ENCODE measurements around the gene FOXD4L6.
"Not testable (repeated sequence)": the region's sequence is repeated elsewhere in the genome, so short reads cannot be mapped to it uniquely, and the experiment has no call there.

DNA sequence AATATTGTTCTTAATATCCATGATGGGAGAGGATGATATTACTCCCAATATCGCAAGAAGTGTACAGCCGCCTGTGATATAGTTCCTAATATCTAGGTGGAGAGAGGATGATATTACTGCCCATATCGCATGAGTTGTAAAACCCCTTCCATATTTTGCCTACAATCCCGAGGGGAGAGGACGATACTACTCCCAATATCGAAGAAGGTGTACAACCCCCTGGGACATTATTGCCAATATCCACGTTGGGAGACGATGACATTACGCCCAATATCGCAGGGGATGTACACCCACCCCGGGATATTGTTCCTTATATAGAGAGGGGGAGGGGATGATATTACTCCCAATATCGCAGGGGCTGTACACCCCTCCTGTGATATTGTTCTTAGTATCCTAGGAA lies 17.1 kb downstream of the FOXD4L6 start:
- TF ChIP-seq, protein P1, sequence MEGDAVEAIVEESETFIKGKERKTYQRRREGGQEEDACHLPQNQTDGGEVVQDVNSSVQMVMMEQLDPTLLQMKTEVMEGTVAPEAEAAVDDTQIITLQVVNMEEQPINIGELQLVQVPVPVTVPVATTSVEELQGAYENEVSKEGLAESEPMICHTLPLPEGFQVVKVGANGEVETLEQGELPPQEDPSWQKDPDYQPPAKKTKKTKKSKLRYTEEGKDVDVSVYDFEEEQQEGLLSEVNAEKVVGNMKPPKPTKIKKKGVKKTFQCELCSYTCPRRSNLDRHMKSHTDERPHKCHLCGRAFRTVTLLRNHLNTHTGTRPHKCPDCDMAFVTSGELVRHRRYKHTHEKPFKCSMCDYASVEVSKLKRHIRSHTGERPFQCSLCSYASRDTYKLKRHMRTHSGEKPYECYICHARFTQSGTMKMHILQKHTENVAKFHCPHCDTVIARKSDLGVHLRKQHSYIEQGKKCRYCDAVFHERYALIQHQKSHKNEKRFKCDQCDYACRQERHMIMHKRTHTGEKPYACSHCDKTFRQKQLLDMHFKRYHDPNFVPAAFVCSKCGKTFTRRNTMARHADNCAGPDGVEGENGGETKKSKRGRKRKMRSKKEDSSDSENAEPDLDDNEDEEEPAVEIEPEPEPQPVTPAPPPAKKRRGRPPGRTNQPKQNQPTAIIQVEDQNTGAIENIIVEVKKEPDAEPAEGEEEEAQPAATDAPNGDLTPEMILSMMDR (IDR thresholded peaks at IDR 0.05 in 8 of 11, conservative IDR thresholded peaks at IDR 0.05 in 3 of 11) = not testable (repeated sequence)
- not testable (repeated sequence) for TF ChIP-seq POLR2AphosphoS5, POLR2A (IDR thresholded peaks at IDR 0.05)

Data from spleen (tissue), 7 donors.